HCEC 1CT (cell line): ENCODE results near the gene GPR6.

Experiments
- DNase-seq: peaks from one replicate; pipeline ENCODE4 v3.0.0-alpha.2; 2017

The GPR6 gene

DNA sequence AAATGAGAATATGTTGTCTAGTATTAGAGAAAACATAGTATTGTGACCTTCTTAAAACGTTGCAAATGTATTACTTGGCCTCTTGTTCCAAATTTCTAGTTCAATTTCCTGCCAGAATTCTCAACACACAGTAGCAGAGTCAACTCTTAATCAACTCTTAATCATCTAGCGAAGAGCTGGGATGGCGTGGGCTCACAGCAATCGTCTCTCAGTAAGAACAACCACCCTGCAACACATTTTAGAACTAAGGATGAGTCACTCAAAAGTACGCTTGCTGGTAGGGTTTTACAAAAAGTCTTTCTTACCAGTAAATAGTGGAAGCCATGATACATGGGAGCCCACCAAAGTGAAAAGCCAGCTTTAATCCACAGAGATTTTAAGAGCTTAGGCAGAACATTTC, 24.6 kb downstream of the GPR6 start:
- DNase-seq = no peak

DNA sequence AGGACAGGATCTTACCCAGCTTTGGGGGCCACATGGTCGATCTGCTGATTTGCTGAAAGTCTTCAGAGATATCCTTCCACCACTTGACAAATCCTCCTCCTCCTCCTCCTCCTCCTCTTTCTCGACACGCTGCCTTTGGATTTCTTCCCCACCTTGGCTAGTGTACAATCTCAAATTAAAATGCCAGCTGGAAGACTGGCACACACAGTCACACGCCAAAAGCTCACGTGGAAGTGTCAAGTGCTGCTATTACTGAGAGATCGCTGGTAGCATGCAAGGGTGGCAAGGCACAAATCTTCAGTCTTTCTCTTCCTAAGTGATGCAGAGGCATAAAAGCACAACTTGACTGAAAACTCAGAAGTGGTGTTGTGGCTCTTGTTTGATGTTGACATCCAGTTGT, 35.3 kb downstream of the GPR6 start:
- DNase-seq = no peak

DNA sequence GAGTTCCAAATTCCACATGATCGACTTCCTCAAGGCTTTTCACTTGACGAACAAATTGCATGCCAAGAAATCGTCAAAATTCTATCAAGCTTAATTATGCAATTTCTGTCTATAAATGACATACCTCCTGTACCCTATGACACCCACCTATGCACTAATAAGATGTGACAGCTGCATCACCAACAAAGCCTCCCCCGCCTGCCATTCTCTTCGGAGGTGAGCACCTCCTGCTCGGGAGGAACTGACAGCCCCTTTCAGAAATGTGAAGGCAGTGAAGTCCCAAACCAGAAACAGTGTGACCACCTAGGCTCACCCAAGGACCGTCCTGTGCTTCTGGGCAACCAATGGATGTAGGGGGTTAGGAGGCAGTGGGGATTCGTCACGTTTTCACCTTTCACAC, 37.1 kb downstream of the GPR6 start:
- DNase-seq = no peak

DNA sequence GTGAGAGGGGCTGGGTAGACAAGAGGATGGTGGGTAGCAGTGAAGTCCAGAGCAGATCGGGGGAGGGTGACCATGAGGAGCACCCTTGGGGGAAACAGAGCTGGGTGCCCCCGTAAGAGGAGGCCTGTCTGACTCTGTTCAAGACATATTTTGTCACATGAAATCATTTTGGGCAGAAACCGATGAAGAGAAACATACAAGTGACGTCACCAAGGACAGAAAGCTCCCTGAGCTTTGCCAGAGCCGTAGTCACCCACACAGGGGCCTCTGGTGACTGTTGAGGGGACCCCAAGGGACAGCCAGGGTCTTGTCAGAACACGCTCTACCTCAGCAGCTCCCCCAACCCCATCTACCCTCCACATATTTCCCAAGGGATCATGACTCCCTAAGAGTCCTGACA, 39.2 kb downstream of the GPR6 start:
- DNase-seq = no peak

DNA sequence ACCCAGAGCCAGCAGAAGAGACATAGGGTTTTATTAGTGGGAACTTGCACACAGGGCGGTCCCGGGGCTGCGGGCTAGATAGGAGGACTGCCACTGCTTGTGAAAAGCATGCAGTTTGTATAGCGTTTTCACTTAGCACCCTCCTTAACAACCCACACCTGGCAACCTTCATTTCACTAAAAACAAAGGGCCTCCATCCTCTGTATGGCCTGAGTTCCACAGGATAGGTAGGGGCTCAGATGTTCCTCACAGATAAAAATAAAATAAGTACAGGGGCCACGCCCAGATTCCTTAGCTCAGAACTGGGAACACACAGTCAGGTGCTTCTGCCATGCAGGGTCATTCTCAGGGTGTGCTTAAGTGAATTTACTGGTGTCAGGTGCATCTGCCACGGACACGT, 39.8 kb downstream of the GPR6 start:
- DNase-seq = no peak

DNA sequence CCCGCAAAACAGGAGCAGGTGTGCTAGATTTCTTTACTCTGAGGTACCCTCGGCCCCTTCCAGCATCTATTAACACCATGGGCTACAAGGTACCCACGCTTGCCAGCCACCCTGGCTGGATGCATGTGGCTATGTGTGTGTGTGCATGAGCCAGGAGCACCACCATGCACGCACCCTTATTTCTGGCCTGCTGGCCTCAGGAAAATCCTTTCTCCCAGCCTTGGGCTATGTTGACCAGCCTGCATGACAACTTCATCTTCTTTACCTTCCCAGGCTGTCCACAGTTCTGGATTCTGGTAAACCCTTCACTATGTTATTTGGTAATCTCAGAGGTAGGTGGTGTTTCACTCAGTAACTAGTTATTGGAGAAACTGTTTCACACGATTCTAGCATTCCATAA, 40.4 kb downstream of the GPR6 start:
- no peak for DNase-seq

DNA sequence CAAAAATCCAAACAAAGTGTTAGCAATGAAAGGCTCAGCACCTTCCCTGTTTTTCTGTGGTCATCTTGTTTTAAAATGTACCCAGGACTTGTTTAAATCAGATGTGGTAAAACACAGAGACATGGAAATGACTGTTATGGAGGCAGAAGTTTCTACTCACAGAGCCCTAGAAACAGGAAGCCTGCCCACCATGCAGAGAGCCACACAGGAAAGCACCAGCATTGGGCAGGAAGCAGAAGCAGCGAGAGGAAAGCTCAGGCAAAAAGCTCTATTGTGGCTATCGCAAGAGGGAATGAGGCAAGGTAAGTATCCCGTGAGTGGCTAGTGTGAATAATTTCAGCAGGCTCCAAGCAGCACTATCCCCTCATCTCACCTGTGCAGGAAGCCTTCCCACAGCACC, 42.8 kb downstream of the GPR6 start:
- DNase-seq = no peak

DNA sequence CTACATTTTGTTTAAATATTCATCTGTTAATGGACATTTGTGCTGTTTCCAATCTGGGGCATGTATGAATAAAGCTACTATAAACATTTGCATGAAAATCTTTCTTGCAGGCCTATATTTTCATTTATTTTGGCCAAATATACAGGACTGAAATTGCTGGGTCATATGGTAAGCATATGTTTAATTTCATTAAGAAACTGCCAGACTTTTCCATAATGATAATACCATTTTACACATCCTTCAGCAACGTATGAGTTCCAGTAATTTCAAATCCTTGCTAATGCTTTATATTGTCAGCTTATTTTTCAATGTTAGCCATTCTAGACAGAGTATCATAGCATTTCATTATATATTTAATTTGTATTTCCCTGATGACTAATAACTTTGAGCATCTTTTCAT, 51.0 kb downstream of the GPR6 start:
- no peak for DNase-seq
